ENCODE measurements around the gene VPS37D.

GRCh38 chr7:73707045-73707631, 39.5 kb downstream of the VPS37D start:
- TF ChIP-seq POLR2A (IDR thresholded peaks at IDR 0.05; ENCODE audit: low read depth) (no peak), CTCF (IDR thresholded peaks at IDR 0.05) (no peak), POLR2AphosphoS5 (IDR thresholded peaks at IDR 0.05) (no peak)
